WI38 (cell line): ENCODE results near the gene PEX14.

ENCODE experiments used
- H3K4me3 ChIP-seq: 2 replicates; pipeline ENCODE4 v1.5.1; 2011; ENCODE audit warnings: low read depth, mild to moderate bottlenecking, control low read depth, low read length
- TF ChIP-seq, protein P1 (sequence below): IDR thresholded peaks from 2 replicates; pipeline ENCODE4 v1.5.1; 2012; ENCODE audit warnings: low read depth, mild to moderate bottlenecking, control low read depth, low read length

Gene PEX14

DNA sequence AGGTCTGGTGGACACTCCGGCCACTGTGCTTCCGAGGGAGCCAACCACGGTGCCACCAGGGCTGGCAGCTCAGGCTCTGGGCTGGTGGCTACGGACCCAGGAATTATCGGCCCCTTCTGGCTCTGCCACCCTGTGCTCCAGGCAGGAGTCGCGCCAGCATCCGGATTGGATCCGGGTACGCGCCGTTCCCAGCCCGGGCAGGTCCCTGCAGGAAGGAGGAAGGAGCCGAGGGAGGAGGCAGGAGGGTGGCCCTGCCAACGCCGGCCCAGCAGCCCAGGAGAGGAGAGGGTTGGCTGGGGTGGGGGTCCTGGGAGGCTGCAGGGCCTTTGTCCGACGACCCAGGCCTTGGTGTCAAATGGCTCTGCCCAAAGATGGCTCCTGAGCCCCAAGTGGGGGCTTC lies 161.2 kb downstream of the PEX14 start:
- TF ChIP-seq, protein P1, sequence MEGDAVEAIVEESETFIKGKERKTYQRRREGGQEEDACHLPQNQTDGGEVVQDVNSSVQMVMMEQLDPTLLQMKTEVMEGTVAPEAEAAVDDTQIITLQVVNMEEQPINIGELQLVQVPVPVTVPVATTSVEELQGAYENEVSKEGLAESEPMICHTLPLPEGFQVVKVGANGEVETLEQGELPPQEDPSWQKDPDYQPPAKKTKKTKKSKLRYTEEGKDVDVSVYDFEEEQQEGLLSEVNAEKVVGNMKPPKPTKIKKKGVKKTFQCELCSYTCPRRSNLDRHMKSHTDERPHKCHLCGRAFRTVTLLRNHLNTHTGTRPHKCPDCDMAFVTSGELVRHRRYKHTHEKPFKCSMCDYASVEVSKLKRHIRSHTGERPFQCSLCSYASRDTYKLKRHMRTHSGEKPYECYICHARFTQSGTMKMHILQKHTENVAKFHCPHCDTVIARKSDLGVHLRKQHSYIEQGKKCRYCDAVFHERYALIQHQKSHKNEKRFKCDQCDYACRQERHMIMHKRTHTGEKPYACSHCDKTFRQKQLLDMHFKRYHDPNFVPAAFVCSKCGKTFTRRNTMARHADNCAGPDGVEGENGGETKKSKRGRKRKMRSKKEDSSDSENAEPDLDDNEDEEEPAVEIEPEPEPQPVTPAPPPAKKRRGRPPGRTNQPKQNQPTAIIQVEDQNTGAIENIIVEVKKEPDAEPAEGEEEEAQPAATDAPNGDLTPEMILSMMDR: no peak
- H3K4me3 ChIP-seq: no peak overlapping the region

DNA sequence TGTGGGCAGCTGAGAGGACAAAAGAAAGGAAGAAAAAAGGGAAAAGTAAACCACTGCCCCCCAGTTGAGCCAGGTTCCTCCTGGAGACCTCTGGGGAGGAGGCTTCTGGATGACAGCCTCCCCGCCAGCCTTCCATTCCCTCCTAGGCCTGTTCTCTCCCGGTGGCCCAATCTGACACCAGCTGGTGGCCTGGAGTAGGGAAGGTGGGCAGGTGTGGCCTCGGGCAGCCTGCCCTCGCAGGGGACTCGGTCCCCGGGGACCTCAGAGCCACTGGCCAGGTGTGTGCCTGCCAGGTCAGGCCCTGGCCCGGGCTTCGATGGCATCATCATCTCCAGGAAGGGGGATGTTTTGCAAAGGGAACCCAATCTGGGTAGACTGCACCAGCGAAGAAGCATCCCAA lies 162.7 kb downstream of the PEX14 start:
- H3K4me3 ChIP-seq: no peak overlapping the region
- TF ChIP-seq, protein P1: no peak

DNA sequence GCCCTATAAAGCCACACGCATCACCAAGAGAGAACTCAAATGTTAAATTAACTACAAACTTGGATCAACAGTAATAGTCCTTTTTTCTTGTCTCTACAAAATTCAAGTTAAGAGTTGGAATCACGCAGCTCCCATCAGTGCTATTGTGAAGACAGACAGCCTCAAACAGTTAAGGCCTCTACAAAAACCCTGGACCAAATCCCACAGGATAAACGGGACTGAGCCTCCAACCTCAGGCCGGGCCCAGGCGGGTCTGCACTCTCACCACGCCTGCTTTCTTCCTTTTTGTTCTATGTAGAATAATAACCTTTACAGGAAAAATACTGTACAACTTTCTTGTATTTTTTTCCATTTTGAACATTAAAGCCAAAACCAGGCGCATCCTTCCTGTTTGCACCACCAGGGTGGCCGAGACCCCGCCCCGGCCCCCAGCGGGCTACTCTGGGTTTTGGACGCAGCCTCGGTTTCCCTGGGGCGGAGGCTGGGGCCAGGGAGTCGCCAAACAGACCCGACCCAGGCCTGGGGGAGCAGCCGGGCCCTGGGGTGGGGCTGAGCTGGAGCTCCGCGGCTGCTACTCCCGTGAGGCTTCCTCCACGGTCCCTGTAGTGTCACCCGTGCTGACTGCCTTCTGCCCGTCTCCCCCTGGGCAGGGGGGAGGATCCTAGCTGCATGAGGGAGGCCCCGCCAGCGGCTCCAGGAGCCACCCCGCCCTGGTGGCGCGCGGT lies 163.2 kb downstream of the PEX14 start:
- H3K4me3 ChIP-seq: no peak overlapping the region

DNA sequence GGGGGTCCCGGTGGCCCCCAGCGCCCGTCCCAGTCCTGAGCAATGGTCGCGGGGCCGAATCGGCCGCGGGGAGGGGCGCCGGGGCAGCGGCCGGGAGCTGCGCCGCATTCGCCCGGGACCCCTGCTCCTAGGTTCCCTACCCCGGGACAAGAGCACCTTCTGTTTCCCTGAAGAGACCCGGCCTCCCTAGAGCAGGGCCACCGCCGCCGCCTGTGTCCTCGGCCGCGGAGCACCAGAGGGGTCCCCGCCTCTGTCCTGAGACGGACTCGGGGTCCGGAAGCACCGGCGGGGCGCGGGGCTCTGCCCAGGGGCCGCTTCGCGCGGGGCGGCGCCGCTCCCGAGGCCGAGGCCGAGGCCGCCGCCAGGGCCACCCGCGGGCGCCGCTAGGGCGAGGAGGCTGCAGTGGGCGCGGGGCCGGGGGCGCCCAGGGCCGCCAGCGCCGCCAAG lies 163.8 kb downstream of the PEX14 start:
- H3K4me3 ChIP-seq: no peak overlapping the region
- TF ChIP-seq, protein P1: no peak

More for the DNA sequence above, 163.2 kb downstream of the PEX14 start:
- TF ChIP-seq, protein P1: no peak

DNA sequence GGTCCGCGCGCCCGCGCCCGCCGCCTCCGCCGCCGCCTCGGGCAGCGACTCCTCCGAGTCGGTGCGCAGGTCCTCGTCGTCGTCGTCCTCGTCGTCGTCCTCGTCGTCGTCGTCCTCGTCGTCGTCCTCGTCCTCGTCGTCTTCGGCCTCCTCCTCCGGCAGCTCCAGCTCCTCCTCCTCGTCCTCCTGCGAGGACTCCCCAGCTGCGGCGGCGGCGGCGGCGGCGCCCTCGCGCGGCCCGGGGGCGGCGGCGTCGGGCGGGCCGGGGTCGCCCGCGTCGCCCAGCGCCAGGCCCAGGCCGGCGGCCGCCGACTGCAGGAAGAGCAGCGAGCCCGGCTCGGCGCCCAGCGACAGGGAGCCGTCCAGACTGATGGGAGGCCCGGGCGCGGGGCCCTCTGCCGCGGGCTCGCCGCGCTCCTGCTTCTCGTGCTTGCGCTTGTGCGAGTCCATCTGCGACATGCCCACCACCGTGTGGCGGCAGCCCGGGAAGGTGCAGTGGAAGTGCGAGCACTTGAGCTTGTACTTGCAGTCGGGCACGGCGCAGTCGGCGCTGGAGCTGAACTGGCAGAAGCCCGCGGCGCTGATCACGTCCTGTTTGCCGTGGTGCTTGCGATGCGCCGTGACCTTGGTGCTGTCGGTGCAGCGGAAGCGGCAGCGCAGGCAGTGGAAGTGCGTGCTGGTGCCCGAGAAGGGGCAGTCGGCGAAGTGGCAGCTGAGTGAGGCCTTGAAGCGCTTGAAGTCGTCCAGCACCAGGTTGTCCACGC lies 164.4 kb downstream of the PEX14 start:
- H3K4me3 ChIP-seq: no peak overlapping the region
- TF ChIP-seq, protein P1: no peak

DNA sequence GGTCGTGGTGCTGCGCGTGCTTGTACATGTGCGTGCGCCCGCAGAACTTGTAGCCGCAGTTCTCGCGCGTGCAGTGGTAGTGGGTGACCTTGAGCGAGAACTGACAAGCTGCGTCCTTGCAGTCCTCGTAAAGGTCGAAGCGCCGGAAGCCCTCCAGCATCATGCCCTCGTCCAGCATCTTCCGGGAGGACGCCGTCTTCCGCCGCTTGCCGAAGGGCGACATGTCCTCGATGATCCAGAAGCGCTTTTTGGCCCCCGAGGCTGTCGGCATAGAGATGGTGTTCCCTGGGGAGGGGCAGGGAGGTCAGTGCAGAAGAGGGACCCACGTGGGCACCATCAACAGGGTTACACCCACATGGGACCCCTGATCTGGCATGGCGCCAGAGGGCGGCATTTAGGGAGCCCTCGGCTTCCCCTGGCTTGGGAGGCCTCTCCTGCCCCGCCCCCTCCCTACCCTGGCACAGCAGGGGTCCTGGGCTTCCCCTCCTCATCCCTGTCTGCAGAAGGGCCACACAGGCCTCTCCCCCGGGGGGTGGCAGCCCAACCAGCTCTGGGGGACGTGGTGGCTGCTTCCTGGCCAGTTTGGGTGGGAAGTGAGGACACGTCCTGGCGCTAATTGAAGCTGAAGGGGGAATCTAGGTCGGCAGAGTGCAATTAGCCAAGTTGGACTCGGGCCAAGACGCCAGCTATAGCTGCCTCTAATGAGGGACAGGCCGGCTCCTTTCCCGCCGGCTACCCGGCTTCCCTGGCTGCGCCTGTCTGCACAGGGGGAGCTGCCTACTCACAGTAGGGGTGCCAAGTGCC lies 165.2 kb downstream of the PEX14 start:
- no peak overlapping the region for H3K4me3 ChIP-seq
- TF ChIP-seq, protein P1: no peak
